Caco-2 (cell line): ENCODE results near the gene TMEM170B. TPM values are rescaled to one million over a fixed set of nuclear protein-coding genes. Genes with fewer than 3 reads are reported as not detected.

Source experiments
- BruUV-seq: library from RNA; stranded (reverse); fragments of 400-500 nt; replicated peaks from 2 replicates; lab custom pipeline; 2021; lab: Mats Ljungman, UMichigan
- CTCF ChIA-PET: fragments of 300-600 bp; sonication (Branson Sonifier 250); formaldehyde crosslinking; loops from one replicate; lab custom pipeline; 2022; ENCODE audit warnings: antibody characterized with exemption; lab: Charles Lee
- POLR2A ChIA-PET: fragments of 300-600 bp; sonication (Branson Sonifier 250); formaldehyde crosslinking; loops from one replicate; lab custom pipeline; 2022; ENCODE audit warnings: antibody characterized with exemption; lab: Charles Lee
- DNase-seq, 2 experiments: peaks; one replicate each; pipeline versions ENCODE4 v3.0.0 to v3.0.0-alpha.2; 2020 to 2022
- H3K27me3 ChIP-seq: replicated peaks from 2 replicates; pipeline ENCODE4 v1.6.0; 2011; ENCODE audit warnings: low read length; ENCODE audit not compliant: control insufficient read depth, insufficient read depth
- H3K36me3 ChIP-seq: 2 replicates; pipeline ENCODE4 v1.5.1; 2011; ENCODE audit warnings: low read length; ENCODE audit not compliant: control insufficient read depth, insufficient read depth
- H3K4me1 ChIP-seq: fragments of 250-450 bp; sonication (Bioruptor Pico); 2 replicates; pipeline ENCODE4 v1.5.1; 2020; ENCODE audit warnings: mild to moderate bottlenecking
- H3K4me3 ChIP-seq: 2 replicates; pipeline ENCODE4 v1.5.1; 2011; ENCODE audit warnings: low read depth, mild to moderate bottlenecking, control low read depth, low read length
- H3K9me3 ChIP-seq: fragments of 250-450 bp; sonication (Bioruptor Pico); 2 replicates; pipeline ENCODE4 v1.5.1; 2020; ENCODE audit warnings: mild to moderate bottlenecking, moderate library complexity
- H3K27ac Mint-ChIP-seq: one replicate; pipeline ENCODE4 v1.8.0; 2022; ENCODE audit warnings: mixed read lengths; ENCODE audit not compliant: unreplicated experiment
- H3K27me3 Mint-ChIP-seq: one replicate; pipeline ENCODE4 v1.8.0; 2022; ENCODE audit warnings: mixed read lengths; ENCODE audit not compliant: insufficient read depth, unreplicated experiment
- H3K36me3 Mint-ChIP-seq: one replicate; pipeline ENCODE4 v1.8.0; 2022; ENCODE audit warnings: mild to moderate bottlenecking, mixed read lengths; ENCODE audit not compliant: insufficient read depth, unreplicated experiment
- H3K4me1 Mint-ChIP-seq: one replicate; pipeline ENCODE4 v1.8.0; 2022; ENCODE audit warnings: low read depth, mixed read lengths; ENCODE audit not compliant: unreplicated experiment
- H3K4me3 Mint-ChIP-seq: one replicate; pipeline ENCODE4 v1.8.0; 2022; ENCODE audit warnings: mild to moderate bottlenecking, moderate library complexity, mixed read lengths; ENCODE audit not compliant: unreplicated experiment
- H3K9me3 Mint-ChIP-seq: one replicate; pipeline ENCODE4 v1.8.0; 2022; ENCODE audit warnings: mixed read lengths; ENCODE audit not compliant: unreplicated experiment
- CTCF ChIP-seq, 2 experiments: fragments of 200-600 bp in 1 of 2; IDR thresholded peaks; 1 replicate in 1 of 2; 2 replicates in 1 of 2; pipeline versions ENCODE4 v1.5.1 to v1.8.0; 2011 to 2022; ENCODE audit warnings: antibody characterized with exemption in 1 of 2, control low read depth in 1 of 2, inconsistent platforms in 1 of 2, low read depth in 1 of 2, low read length in 1 of 2, mild to moderate bottlenecking in 1 of 2, moderate library complexity in 1 of 2; ENCODE audit not compliant: insufficient read depth in 1 of 2, severe bottlenecking in 1 of 2, unreplicated experiment in 1 of 2
- intact Hi-C: fragments of 100-400 bp; cut with micrococcal nuclease; formaldehyde crosslinking; loops from one replicate; pipeline ENCODE4 v1.10.0; 2022; ENCODE audit not compliant: unreplicated experiment
- total RNA-seq: library from RNA; stranded (reverse); gene quantifications from 2 replicates; pipeline ENCODE4 v1.2.3, GENCODE V29; 2022

TMEM170B gene
- total RNA-seq, 1 experiment from 2014 or later, result 4.0 TPM

- Histone ChIP-seq H3K4me3 (no peak overlapping the region), H3K4me1 (peaks cover 13% of the 10 kb centered on the region), H3K9me3 (no peaks in the 10 kb centered on the region), H3K36me3 (no peaks in the 10 kb centered on the region), H3K27me3 (no peaks in the 10 kb centered on the region)
- Mint-ChIP-seq H3K9me3 (no peaks in the 10 kb centered on the region), H3K27me3 (peaks cover 3% of the 10 kb centered on the region), H3K4me1 (no peaks in the 10 kb centered on the region), H3K27ac (no peak overlapping the region), H3K4me3 (no peak overlapping the region), H3K36me3 (peaks cover 11% of the 10 kb centered on the region)
- intact Hi-C loops, result no loop called here
- no peak for TF ChIP-seq CTCF (IDR thresholded peaks at IDR 0.05; ENCODE audit: insufficient read depth in 1 of 2, low read depth in 1 of 2, low read length in 1 of 2, severe bottlenecking in 1 of 2, unreplicated experiment in 1 of 2)
- peak in 1 of 2 experiments; percentile 44 for DNase-seq
- no TSS peak for BruUV-seq
- ChIA-PET CTCF (no interaction called here), POLR2A (no interaction called here)
Observed at GRCh38 chr6:11535801-11536230, 1.7 kb upstream of the TMEM170B start.

- TSS peak; percentile 89 for BruUV-seq
- Histone ChIP-seq H3K27me3 (no peaks in the 10 kb centered on the region), H3K4me1 (peaks cover 13% of the 10 kb centered on the region), H3K4me3 (peak overlapping the region; percentile 71), H3K9me3 (no peaks in the 10 kb centered on the region), H3K36me3 (no peaks in the 10 kb centered on the region)
- peaks cover 11% of the 10 kb centered on the region for H3K36me3 Mint-ChIP-seq
- DNase-seq, result peak in 1 of 2 experiments; percentile 27
- CTCF ChIA-PET, result no interaction called here
- H3K4me1 Mint-ChIP-seq, result no peaks in the 10 kb centered on the region
- H3K9me3 Mint-ChIP-seq, result no peaks in the 10 kb centered on the region
- POLR2A ChIA-PET, result no interaction called here
- peak overlapping the region; percentile 24 for H3K27ac Mint-ChIP-seq
- H3K4me3 Mint-ChIP-seq, result peak overlapping the region; percentile 72
- no peak for TF ChIP-seq CTCF (IDR thresholded peaks at IDR 0.05; ENCODE audit: insufficient read depth in 1 of 2, low read depth in 1 of 2, low read length in 1 of 2, severe bottlenecking in 1 of 2, unreplicated experiment in 1 of 2)
- peaks cover 2% of the 10 kb centered on the region for H3K27me3 Mint-ChIP-seq
- intact Hi-C loops, result no loop called here
Observed at GRCh38 chr6:11536795-11537194, 754 bp upstream of the TMEM170B start.

GRCh38 chr6:11538052-11538818, 686 bp downstream of the TMEM170B start:
- peaks cover 11% of the 10 kb centered on the region for H3K36me3 Mint-ChIP-seq
- H3K4me3 Mint-ChIP-seq, result peak overlapping the region; percentile 72
- H3K27me3 Mint-ChIP-seq, result no peaks in the 10 kb centered on the region
- intact Hi-C loops, result no loop called here
- Histone ChIP-seq H3K36me3 (no peaks in the 10 kb centered on the region), H3K4me3 (peak overlapping the region; percentile 71), H3K4me1 (peaks cover 13% of the 10 kb centered on the region), H3K27me3 (no peaks in the 10 kb centered on the region), H3K9me3 (no peaks in the 10 kb centered on the region)
- no peak overlapping the region for H3K27ac Mint-ChIP-seq
- DNase-seq, result peak in 1 of 2 experiments; percentile 40
- no peaks in the 10 kb centered on the region for H3K9me3 Mint-ChIP-seq
- ChIA-PET POLR2A (interaction anchor here (0.6 kb wide), 1 partner anchor 11 kb away, joined by 3 read pairs; no protein-coding TSS in a partner anchor), CTCF (no interaction called here)
- no peaks in the 10 kb centered on the region for H3K4me1 Mint-ChIP-seq
- no peak for TF ChIP-seq CTCF (IDR thresholded peaks at IDR 0.05; ENCODE audit: insufficient read depth in 1 of 2, low read depth in 1 of 2, low read length in 1 of 2, severe bottlenecking in 1 of 2, unreplicated experiment in 1 of 2)
- no TSS peak for BruUV-seq
